ENCODE measurements around the gene GABRR2.

GABRR2 gene

DNA sequence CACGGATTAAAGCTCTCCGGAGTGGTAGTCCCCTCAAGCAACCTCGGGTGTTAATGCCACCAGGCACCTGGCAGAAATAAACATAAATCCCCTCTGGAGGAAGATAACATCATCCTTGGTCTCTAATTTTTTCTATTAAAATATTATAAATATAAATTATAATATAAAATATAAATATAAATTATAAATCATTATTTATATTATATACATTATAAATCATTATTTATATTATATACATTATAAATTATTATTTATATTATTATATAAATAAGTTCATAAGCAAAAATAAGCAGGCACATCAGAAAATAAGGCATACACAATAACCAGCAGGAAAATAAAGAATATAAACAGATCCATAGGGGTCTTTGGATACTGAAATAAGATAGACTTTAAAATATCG, 39.2 kb downstream of the GABRR2 start:
- H3K27me3 ChIP-seq (ENCODE audit: insufficient read depth, low read depth, severe bottlenecking) = no peaks in the 10 kb centered on the region
- DNase-seq = no peak
- no peaks in the 10 kb centered on the region for H3K9me3 ChIP-seq (ENCODE audit: severe bottlenecking)
- H3K27ac ChIP-seq = no peak overlapping the region
- no peak for TF ChIP-seq CTCF (IDR thresholded peaks at IDR 0.05; ENCODE audit: low read depth, low read length)
- no peak overlapping the region for H3K4me3 ChIP-seq (ENCODE audit: low read depth, low read length)
- no peaks in the 10 kb centered on the region for H3K36me3 ChIP-seq

DNA sequence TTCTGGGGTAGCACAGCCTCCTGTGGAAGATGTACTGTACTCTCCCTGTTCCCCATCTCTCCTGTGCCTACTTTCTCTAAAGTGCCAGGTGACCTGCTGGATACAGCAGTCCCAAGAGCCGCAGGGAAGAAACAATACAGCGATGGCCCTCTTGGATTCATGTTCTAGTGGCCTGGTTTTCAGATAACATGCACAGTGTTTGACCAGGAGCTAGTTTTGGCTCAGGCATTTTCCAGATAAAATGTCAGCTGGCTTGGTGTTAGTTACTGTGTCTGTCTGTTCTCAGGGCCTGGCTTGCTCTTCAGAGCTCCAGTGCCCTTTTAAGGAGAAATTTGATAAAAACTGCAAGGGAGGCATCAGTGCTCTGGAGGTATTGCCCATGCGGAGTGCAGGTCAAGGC, 41.3 kb downstream of the GABRR2 start:
- no peak for DNase-seq
- no peak overlapping the region for H3K27ac ChIP-seq
- no peaks in the 10 kb centered on the region for H3K27me3 ChIP-seq (ENCODE audit: insufficient read depth, low read depth, severe bottlenecking)
- no peaks in the 10 kb centered on the region for H3K36me3 ChIP-seq
- no peak overlapping the region for H3K4me3 ChIP-seq (ENCODE audit: low read depth, low read length)
- no peaks in the 10 kb centered on the region for H3K9me3 ChIP-seq (ENCODE audit: severe bottlenecking)
- TF ChIP-seq CTCF (IDR thresholded peaks at IDR 0.05; ENCODE audit: low read depth, low read length) = no peak

GRCh38 chr6:89272596-89272995, 42.5 kb downstream of the GABRR2 start:
- H3K27me3 ChIP-seq (ENCODE audit: insufficient read depth, low read depth, severe bottlenecking) = no peaks in the 10 kb centered on the region
- H3K4me3 ChIP-seq (ENCODE audit: low read depth, low read length) = no peak overlapping the region
- no peak for DNase-seq
- H3K27ac ChIP-seq = no peak overlapping the region
- no peaks in the 10 kb centered on the region for H3K9me3 ChIP-seq (ENCODE audit: severe bottlenecking)
- no peaks in the 10 kb centered on the region for H3K36me3 ChIP-seq
- TF ChIP-seq CTCF (IDR thresholded peaks at IDR 0.05; ENCODE audit: low read depth, low read length) = no peak

- H3K27ac ChIP-seq = no peak overlapping the region
- no peak for TF ChIP-seq CTCF (IDR thresholded peaks at IDR 0.05; ENCODE audit: low read depth, low read length)
- no peak for DNase-seq
Observed at GRCh38 chr6:89270951-89271721, 44.0 kb downstream of the GABRR2 start.

GRCh38 chr6:89269981-89270380, 45.1 kb downstream of the GABRR2 start:
- H3K9me3 ChIP-seq (ENCODE audit: severe bottlenecking) = no peaks in the 10 kb centered on the region
- H3K27ac ChIP-seq = no peak overlapping the region
- H3K27me3 ChIP-seq (ENCODE audit: insufficient read depth, low read depth, severe bottlenecking) = no peaks in the 10 kb centered on the region
- no peak for TF ChIP-seq CTCF (IDR thresholded peaks at IDR 0.05; ENCODE audit: low read depth, low read length)
- no peak for DNase-seq
- no peak overlapping the region for H3K4me3 ChIP-seq (ENCODE audit: low read depth, low read length)
- no peaks in the 10 kb centered on the region for H3K36me3 ChIP-seq

More at GRCh38 chr6:89270951-89271721, 44.0 kb downstream of the GABRR2 start:
- H3K9me3 ChIP-seq (ENCODE audit: severe bottlenecking) = no peaks in the 10 kb centered on the region
- H3K27me3 ChIP-seq (ENCODE audit: insufficient read depth, low read depth, severe bottlenecking) = no peaks in the 10 kb centered on the region
- no peak overlapping the region for H3K4me3 ChIP-seq (ENCODE audit: low read depth, low read length)
- no peaks in the 10 kb centered on the region for H3K36me3 ChIP-seq

DNA sequence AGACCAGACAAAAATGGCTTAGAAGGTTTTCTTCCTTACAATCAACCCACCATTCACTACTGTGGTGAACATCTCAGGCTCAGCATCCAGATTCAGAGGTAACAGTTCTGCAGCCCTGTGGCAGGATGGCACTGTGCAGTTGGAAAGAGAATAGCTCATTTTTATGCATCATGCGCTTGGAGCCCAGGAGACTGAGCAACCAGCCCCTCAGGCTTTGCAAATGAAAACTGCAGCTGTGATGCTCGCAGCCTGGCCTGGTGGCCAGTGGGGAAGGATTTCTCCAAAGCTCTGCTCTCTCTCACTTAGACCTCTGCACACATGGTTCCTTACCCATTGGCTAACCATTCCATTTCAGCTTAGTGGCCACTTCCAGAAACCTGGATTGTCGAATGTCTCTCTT, 45.8 kb downstream of the GABRR2 start:
- H3K36me3 ChIP-seq = no peaks in the 10 kb centered on the region
- H3K27me3 ChIP-seq (ENCODE audit: insufficient read depth, low read depth, severe bottlenecking) = no peaks in the 10 kb centered on the region
- no peak overlapping the region for H3K4me3 ChIP-seq (ENCODE audit: low read depth, low read length)
- no peaks in the 10 kb centered on the region for H3K9me3 ChIP-seq (ENCODE audit: severe bottlenecking)
- DNase-seq = no peak
- no peak for TF ChIP-seq CTCF (IDR thresholded peaks at IDR 0.05; ENCODE audit: low read depth, low read length)
- H3K27ac ChIP-seq = no peak overlapping the region
